ENCODE measurements around the gene CAMK2G.

- TF ChIP-seq CTCF (IDR thresholded peaks at IDR 0.05): no peak
- TF ChIP-seq TAF1 (IDR thresholded peaks at IDR 0.05; ENCODE audit: borderline replicate concordance, low read depth, low read length): no peak
- no peak for TF ChIP-seq MAX (IDR thresholded peaks at IDR 0.05; ENCODE audit: low read depth)
- no peak for TF ChIP-seq RFX5 (IDR thresholded peaks at IDR 0.05; ENCODE audit: low read length)
Observed at GRCh38 chr10:73838827-73839226, 35.5 kb downstream of the CAMK2G start.
